Measurements from ENCODE around the gene SOX6. TPM values are rescaled to one million over a fixed set of nuclear protein-coding genes. Genes with fewer than 3 reads are reported as not detected.

Gene SOX6
- total and polyA plus RNA-seq, 2 donors (not counting 3 experiments of a cell fraction or from before 2014, with no cell fraction given) = 0.14 to 3.7 TPM

DNA sequence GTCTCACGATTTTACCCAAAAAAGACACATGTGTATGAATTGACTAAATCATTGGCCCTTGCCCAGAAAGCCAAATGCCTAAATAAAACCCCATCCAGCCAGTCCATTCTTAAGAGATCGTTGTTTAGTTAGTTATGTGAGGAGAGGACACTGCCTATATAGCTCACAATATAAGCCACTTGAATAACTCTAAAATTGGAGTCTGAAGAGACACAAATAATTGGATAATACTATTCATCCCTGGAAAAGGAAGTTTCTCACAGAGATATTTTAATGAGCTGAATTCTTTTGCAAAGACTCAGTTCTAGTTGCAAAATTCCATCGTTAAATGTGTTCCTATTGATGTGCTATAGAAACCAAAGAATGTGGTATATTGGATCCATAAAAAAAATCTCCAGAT lies 176.7 kb downstream of the SOX6 start:
- Histone ChIP-seq H3K4me1 (ENCODE audit: control insufficient read depth, extremely low read depth, insufficient read depth, low read length) (peaks cover under 1% of the 10 kb centered on the region), H3K27me3 (ENCODE audit: control insufficient read depth in 2 of 2, insufficient read depth in 2 of 2, low read length in 2 of 2) (no peaks in the 10 kb centered on the region), H3K9me1 (replicated peaks; ENCODE audit: control insufficient read depth, extremely low read depth, insufficient read depth, low read length) (no peaks in the 10 kb centered on the region), H3K9me3 (replicated peaks; ENCODE audit: control insufficient read depth, insufficient read depth, low read length) (no peaks in the 10 kb centered on the region), H3K4me2 (ENCODE audit: insufficient read depth, low read length) (no peak overlapping the region), H3K27ac (ENCODE audit: insufficient read depth, low read depth, low read length) (no peak overlapping the region), H3K4me3 (replicated peaks in 1 of 3; ENCODE audit: insufficient read depth in 1 of 3, low read depth in 1 of 3, low read length in 3 of 3) (no peak overlapping the region), H3K79me2 (ENCODE audit: control insufficient read depth, insufficient read depth, low read length) (no peaks in the 10 kb centered on the region), H3K36me3 (ENCODE audit: control insufficient read depth in 2 of 2, extremely low read depth in 1 of 2, insufficient read depth in 2 of 2, low read length in 2 of 2) (no peaks in the 10 kb centered on the region), H3K9ac (replicated peaks; ENCODE audit: extremely low read depth, insufficient read depth, low read length) (no peak overlapping the region), H2AFZ (ENCODE audit: low read depth, low read length) (no peak overlapping the region), H4K20me1 (replicated peaks; ENCODE audit: control insufficient read depth, extremely low read depth, insufficient read depth, low read length) (no peaks in the 10 kb centered on the region)
- FAIRE-seq (no peak), DNase-seq (ENCODE audit: low read depth, low spot score) (no peak)
- POLR2A ChIA-PET = no interaction called here
- BruUV-seq (replicated peaks) = no TSS peak
- dilution Hi-C loops (cut with MboI; ENCODE audit: extremely low pct_ligation_motif_present, low sequenced_read_pairs) = no loop called here
- intact Hi-C loops (cut with micrococcal nuclease) = no loop called here
- CTCF ChIA-PET = no interaction called here
- TF ChIP-seq, protein P1, sequence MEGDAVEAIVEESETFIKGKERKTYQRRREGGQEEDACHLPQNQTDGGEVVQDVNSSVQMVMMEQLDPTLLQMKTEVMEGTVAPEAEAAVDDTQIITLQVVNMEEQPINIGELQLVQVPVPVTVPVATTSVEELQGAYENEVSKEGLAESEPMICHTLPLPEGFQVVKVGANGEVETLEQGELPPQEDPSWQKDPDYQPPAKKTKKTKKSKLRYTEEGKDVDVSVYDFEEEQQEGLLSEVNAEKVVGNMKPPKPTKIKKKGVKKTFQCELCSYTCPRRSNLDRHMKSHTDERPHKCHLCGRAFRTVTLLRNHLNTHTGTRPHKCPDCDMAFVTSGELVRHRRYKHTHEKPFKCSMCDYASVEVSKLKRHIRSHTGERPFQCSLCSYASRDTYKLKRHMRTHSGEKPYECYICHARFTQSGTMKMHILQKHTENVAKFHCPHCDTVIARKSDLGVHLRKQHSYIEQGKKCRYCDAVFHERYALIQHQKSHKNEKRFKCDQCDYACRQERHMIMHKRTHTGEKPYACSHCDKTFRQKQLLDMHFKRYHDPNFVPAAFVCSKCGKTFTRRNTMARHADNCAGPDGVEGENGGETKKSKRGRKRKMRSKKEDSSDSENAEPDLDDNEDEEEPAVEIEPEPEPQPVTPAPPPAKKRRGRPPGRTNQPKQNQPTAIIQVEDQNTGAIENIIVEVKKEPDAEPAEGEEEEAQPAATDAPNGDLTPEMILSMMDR (IDR thresholded peaks at IDR 0.05; ENCODE audit: extremely low read depth in 1 of 2, insufficient read depth in 1 of 2, low read depth in 1 of 2, low read length in 2 of 2) = no peak
- TF ChIP-seq MYC (IDR thresholded peaks at IDR 0.05; ENCODE audit: low read depth, low read length) (no peak), JUN (IDR thresholded peaks at IDR 0.05; ENCODE audit: borderline replicate concordance, insufficient read depth, insufficient read length, low read depth) (no peak), GATA2 (IDR thresholded peaks at IDR 0.05; ENCODE audit: insufficient read depth, insufficient read length, low read depth, low read length) (no peak), FOS (IDR thresholded peaks at IDR 0.05; ENCODE audit: borderline replicate concordance, insufficient read depth, low read length) (no peak), EZH2 (IDR thresholded peaks at IDR 0.05; ENCODE audit: borderline replicate concordance, low read depth, low read length, severe bottlenecking) (no peak), POLR2AphosphoS5 (IDR thresholded peaks at IDR 0.05; ENCODE audit: insufficient read depth, low read depth, low read length) (no peak), POLR2A (IDR thresholded peaks at IDR 0.05; ENCODE audit: low read depth, low read length) (no peak)
- TF ChIP-seq, protein P2, sequence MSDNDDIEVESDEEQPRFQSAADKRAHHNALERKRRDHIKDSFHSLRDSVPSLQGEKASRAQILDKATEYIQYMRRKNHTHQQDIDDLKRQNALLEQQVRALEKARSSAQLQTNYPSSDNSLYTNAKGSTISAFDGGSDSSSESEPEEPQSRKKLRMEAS (IDR thresholded peaks at IDR 0.05; ENCODE audit: insufficient read depth, insufficient read length) = no peak
